ENCODE measurements around the gene EPB41L5.
"Not testable (repeated sequence)": the region's sequence is repeated elsewhere in the genome, so short reads cannot be mapped to it uniquely, and the experiment has no call there.

The EPB41L5 gene

DNA sequence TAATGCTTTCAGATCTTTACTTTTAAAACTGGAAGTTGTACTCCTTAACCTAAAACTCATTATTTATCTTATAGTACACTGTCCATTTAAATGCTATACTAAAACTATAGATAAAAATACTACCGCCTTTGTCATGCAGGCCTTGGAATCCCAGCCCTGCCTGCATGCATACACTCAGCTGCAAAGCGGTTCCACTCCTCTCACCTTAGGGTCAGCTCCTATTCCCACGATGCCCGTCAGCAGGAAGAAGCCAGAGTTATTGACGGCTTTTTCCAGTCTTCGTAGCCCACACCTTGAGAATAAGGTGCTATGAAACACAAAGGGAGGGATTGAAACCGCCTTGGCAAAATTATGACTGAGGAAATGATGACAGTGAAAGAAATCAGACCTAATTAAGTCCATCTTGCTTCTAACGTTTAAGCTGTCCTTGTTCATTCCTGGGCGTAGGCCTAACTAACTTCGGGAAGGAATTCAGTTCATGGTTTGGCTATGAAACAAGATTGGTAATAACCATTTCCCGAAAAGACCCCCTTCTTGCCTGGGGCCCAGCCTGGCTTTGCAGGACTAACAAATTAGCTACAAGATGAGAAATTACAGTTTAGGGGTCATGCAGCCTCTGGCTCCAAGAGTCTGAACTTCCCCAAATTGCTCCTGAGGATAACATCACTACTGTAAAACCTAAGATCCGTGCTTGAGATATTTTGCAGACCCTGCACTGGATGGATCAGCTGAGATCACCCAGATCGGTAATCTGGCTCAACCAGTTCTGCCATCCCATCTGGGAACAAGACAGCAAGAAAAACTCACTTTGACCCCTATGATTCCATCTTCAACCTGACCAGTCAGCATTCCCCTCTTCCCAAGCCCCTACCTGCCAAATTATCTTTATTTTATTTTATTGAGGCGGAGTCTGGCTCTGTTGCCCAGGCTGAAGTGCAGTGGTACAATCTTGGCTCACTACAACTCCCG lies 17.1 kb downstream of the EPB41L5 start:
- no peak for DNase-seq

DNA sequence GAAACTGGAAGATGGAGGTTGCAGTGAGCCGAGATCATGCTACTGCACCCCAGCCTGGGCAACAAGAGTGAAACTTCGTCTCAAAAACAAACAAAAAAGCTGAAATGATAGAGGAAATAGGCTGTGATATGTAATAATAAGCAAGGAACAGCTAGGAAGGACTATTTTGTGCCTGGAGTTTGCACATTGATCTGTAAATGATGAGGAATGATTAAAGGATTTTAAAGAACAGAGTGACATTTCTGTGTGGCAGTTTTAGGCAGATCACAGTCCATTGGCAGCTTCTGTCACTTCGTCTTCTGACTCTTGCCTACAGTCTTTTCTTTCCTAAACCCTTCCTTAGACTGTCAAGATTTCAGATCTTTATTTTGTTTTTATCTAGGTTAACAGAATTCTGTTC lies 19.4 kb downstream of the EPB41L5 start:
- DNase-seq: no peak

DNA sequence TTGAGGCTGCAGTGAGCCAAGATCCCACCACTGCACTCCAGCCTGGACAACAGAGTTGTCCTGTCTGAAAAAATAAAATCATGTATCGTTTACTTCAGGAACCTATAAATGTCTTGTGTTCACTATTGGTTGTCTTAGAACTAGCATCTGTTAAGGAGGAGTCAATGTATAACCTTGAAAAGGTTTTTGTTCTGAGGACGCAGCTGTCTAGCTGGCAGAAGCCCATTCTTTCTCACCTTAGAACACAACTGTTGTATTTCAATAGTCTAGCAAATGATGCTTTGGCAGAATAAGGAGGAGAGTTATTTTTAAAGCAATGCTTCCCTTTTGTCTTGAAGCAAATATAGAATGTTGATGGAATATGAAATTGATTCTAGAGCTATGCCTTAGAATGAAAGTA lies 21.1 kb downstream of the EPB41L5 start:
- DNase-seq: no peak

DNA sequence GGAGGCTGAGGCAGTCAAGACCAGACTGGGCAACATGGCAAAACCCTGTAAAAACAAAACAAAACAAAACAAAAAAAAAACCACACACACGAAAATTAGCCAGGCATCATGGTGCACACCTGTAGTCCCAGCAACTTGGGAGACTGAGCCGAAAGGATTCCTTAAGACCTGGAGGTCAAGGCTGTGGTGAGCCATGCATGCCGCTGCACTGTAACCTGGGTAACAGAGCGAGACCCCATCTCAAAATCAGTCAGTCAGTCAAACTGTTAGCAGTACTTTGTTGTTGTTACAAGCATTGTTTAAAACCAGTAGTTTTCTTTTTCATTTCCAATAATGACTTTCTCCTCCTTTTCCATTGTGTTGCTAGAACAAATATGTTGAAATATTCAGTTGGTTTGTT lies 21.7 kb downstream of the EPB41L5 start:
- DNase-seq: no peak

DNA sequence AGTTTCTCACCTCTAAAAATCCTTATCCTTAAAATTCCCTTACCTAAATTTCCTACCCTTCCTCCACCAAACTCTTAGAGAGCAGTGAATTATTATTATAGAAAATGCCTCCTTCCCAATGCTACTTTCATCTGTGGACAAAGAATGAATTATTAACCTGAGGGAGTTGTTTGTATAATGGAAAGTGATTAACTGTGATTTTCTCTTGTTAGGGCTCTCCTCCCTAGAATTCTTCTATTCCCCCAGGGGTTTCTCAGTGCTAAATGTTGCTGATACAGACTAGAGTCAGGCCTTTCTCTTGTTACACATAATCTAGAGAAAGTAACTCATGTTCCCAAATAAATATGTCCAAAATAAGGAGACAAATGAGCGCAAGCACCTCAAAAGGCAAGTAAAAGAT lies 23.3 kb downstream of the EPB41L5 start:
- no peak for DNase-seq

DNA sequence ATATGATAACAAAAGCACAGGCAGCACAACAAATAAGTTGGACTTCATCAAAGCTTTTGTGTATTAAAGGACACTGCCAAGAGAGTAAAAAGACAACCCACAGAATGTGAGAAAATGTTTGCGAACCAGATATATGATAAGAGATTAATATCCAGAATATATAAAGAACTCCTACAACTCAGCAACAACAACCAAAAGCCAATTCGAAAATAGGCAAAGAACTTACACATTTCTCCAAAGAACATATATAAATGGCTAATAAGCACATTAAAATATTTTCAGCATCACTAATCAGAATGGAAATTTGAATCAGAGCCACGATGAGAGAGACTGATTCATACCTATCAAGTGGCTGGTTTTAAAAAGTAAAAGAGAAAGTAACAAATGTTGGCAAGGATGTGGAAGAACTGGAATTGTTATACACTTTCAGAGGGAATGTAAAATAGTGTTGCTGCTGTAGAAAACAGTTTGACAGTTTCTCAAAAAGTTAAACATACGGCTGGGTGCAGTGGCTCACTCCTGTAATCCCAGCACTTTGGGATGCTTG lies 25.2 kb downstream of the EPB41L5 start:
- DNase-seq: no peak

DNA sequence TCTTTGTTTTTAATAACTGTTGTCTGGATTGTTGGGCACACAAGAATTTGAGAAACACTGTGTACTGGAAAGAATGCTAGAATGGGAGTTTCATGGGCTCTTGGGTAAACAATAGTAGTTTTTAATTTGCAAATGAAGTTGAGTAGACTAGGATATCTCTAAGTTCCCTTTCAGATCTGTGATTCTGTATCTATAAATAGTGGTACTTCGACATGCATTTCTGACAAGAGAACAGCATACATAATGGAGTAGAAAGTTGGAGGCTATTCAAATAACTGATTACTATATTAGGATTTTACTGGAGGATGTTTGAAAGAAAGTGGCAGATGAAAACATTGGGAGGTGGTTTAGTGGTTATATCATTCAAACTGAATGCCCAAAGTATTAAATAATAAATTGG lies 29.5 kb downstream of the EPB41L5 start:
- no peak for DNase-seq

DNA sequence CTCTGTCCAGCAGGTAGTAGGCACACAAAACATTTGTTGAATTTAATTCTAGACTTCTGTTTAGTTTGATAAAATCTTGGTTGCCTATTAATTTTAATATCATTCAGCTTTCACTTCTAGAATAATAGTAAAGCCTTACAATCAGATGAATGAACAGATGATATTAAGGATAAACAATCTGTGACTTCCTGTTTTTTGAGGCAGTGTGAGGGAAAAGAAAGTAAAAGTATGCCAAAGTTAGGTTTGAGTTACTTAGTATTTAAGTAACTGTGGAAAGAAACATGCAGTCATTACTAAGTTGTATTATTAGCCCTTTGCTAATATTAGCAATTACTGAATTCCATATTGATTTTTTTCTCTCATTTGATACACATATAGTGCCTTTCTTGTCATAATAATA lies 31.5 kb downstream of the EPB41L5 start:
- DNase-seq: no peak

DNA sequence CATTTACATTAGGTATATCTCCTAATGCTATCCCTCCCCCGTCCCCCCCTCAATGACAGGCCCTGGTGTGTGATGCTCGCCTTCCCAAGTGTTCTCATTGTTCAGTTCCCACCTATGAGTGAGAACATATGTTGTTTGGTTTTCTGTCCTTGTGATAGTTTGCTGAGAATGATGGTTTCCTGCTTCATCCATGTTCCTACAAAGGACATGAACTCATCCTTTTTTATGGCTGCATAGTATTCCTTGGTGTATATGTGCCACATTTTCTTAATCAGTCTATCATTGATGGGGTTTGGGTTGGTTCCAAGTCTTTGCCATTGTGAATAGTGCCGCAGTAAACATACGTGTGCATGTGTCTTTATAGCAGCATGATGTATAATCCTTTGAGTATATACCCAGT lies 32.9 kb downstream of the EPB41L5 start:
- DNase-seq: not testable (repeated sequence)

DNA sequence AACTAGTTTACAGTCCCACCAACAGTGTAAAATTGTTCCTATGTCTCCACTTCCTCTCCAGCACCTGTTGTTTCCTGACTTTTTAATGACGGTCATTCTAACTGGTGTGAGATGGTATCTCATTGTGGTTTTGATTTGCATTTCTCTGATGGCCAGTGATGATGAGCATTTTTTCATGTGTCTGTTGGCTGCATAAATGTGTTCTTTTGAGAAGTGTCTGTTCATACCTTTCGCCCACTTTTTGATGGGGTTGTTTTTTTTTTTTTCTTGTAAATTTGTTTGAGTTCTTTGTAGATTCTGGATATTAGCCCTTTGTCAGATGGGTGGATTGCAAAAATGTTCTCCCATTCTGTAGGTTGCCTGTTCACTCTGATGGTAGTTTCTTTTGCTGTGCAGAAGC lies 33.4 kb downstream of the EPB41L5 start:
- not testable (repeated sequence) for DNase-seq

DNA sequence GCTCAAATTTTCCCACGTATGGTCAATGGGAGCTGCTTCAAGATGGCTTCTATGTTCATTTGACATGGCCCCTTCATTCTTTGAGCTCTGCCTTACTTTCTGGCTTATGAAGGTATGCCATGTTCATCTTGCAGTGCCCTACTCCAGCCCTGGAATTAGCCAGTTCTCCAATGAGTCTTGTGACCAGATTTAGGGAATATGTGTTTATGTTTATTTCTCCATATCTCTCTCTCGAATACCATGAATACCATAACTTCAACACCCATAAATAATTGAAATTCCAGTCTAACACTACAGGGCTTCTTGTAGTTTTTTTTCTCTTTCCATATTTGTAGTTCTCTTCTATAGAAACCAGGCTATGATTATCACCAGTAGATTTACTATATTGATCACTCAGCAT lies 39.7 kb downstream of the EPB41L5 start:
- no peak for DNase-seq

DNA sequence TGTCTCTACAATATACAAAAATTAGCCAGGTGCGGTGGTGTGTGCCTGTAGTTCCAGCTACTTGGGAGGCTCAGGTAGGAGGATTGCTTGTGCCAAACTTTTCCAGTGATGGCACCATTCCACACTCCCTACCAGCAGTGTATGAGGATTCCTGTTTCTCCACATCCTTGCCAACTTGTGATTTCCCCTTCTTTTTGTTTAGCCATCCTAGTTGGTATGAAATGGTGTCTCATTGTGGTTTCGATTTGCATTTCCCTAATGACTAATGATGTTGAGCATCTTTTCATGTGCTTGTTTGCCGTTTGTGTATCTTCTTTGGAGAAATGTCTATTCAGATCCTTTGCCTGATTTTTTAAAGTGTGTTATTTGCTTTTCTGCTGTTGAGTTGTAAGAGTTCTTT lies 41.0 kb downstream of the EPB41L5 start:
- no peak for DNase-seq

DNA sequence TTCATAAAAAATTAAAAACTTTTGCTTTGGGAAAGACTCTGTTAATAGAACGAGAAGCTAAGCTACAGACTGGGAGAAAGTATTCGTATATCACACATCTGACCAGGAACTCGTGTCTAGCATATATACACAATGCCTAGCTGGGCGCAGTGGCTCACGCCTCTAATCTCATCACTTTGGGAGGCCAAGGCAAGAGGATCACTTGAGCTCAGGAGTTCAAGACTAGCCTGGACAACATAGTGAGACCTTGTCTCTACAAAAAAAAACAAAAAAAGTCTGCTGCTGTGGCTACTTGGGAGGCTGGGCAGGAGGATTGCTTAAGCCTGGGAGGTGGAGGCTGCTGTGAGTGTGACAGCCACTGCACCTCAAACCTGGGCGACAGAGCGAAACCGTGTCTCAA lies 46.6 kb downstream of the EPB41L5 start:
- no peak for DNase-seq

DNA sequence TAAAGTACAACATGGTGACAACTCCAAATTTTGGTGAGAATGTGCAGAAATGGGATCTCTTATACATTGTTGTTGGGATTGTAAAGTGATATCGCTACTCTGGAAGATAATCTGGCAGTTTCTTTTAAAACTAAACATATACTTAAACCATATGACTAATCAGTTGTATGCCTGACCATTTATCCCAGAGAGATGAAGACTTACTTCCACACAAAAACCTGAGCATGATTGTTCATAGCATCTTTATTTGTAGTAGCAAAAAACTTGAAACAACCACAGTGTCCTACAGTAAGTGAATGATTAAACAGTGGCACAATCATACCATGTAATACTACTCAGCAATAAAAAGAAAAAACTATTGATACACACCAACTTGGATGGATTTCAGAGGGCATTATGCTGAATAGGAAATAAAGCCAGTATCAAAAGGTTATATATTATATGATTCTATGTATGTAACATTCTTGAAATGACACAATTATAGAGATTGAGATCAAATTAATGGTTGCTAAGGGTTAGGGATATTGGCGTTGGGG lies 47.3 kb downstream of the EPB41L5 start:
- DNase-seq: no peak

DNA sequence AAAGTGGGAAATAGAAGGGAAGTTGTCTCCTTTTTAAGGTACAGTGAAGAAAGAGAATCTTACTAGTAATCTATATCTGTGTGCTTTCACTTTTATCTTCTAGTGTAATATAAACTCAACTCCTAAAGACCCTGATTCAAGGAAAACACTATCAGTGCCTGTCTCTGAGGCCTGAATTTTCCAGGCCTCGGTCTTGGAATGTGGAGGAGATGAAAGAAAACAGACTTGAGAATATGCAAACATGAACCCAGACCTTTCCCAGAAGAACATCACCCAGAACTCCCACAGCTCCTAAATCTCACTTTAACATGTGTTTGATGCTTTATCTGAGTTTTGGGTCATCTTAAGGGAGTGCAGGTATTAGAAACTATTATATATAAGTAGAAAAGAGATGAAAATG lies 51.8 kb downstream of the EPB41L5 start:
- DNase-seq: no peak

DNA sequence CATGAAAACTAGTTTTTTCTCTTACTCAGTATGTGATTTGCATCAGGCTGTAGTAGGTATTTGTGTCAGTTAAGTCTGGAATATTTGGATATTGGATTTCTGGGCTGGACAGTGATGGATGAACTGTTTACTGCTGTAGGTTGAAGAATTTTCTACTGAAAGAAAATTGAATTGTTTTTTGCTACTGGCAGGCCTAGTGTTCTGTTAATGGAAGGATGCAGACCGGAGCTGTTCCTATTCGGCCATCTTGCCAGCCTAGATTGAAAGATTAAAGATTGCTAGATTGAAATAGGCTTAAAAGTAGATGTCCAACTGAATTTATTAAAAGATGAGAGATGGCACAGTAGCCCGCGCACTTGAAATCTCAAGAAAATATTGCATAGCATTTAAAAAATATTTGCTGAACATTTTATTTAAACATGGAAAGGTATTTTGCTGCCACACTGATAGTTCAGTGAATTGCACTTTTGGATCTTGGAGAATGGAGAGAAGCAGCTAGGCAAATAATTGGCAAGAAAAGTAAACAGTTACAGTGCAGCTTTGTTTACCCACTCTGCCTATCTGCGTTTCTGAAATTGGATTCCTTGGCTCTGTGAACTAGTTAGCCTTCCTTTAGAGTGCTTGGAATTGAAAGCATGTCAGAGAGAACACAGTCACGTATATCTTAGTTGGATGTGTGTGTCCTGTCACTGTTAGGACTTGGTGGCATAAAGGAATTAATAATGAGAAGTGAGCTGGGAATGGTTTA lies 54.1 kb downstream of the EPB41L5 start:
- no peak for DNase-seq

DNA sequence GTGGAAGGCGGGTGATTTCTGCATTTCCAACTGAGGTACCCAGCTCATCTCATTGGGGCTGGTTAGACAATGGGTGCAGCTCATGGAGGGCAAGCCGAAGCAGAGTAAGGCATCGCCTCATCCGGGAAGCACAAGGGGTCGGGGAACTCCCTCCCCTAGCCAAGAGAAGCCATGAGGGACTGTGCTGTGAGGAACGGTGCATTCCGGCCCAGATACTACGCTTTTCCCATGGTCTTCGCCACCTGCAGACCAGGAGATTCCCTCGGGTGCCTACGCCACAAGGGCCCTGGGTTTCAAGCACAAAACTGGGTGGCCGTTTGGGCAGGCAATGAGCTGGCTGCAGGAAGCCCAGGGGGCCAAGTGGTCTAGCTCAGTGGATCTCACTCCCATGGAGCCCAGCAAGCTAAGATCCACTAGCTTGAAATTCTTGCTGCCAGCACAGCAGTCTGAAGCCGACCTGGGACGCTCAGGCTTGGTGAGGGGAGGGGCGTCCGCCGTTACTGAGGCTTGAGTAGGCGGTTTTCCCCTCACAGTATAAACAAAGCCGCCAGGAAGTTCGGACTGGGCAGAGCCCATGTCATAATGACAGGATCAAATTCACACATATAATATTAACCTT lies 55.3 kb downstream of the EPB41L5 start:
- DNase-seq: not testable (repeated sequence)

DNA sequence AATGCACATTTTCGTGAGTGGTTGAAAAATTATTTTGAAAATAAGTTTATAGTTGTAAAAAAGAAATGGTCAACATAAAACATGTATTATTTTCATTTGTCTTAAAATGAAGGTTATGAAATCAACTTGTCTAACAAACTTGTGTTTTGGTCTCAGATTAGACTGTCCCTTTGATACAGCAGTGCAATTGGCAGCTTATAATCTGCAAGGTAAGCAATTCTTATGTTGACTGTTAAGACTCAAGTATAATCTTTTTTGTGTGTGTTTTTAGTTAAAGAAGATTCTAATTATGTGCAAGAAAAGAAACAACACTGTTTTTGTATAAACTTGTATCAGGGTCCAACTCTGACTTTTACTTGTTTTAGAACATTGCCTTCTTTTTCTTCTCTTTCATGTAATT lies 62.7 kb downstream of the EPB41L5 start:
- DNase-seq: no peak

DNA sequence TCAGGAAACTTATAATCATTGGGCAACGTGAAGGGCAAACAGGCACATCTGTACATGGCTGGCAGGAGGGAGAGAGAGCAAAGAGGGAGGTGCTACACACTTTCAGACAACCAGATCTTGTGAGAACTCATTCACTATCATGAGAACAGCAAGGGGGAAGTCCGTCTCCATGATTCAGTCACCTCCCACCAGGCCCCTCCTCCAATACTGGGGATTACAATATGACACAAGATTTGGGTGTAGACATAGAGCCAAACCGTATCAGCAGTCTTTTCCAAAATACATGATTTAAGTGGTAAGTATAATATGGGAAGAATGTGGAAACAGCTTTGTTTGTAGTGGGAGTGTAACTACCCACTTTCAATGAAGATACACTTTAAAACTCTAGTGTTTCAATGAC lies 65.0 kb downstream of the EPB41L5 start:
- DNase-seq: no peak

DNA sequence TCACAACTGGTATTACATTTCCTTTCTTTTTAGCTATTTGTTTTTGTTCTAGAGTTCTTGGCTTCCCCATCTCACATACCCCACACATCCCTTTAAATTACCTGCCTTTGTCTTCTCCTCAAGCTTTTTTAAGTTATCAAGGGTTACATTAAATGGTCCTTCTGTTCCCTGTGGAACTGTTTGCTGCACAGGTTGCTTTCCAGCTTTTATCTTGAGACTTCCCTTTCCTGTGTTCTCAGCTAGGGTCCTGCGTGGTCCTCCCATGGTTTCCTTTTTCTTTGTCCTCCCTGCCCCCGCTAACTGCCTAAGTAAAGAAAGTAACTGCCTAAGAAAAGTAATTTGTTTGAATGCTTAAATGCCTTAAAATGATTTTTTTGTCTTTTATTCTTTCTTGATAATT lies 66.8 kb downstream of the EPB41L5 start:
- no peak for DNase-seq

DNA sequence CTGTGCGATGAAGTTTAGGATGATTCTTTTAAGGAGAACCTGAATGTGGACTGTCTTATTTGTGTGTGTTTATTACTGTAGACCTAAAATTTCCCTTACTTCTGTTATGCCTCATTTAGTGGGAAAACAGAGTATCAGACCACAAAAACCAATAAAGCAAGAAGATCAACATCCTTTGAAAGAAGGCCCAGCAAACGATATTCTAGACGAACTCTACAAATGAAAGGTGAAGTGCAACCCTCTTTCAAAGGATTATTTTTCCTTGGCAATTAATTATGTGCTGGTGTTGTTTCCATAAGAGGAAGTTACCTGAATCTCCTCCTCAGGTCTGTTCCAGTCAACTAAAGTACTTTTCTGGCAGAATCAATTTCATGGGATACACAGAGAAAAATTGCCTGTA lies 78.6 kb downstream of the EPB41L5 start:
- DNase-seq: no peak

DNA sequence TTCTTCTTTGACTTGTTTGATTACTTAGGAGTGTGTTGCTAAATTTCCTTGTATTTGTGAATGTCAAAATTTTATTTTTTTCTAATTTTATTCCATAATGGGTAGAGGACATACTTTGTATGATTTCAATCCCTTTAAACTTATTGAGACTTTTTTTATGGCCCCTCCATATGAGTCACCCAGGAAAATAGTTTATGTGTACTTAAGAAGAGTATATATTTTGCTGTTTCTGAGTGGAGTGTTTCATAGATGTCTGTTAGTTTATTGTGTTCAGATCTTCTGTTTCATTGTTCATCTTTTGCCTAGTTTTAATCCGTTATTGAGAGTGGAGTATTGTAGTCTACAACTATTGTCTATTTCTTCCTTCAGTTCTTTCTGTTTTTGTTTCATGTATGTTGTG lies 81.9 kb downstream of the EPB41L5 start:
- DNase-seq: no peak

DNA sequence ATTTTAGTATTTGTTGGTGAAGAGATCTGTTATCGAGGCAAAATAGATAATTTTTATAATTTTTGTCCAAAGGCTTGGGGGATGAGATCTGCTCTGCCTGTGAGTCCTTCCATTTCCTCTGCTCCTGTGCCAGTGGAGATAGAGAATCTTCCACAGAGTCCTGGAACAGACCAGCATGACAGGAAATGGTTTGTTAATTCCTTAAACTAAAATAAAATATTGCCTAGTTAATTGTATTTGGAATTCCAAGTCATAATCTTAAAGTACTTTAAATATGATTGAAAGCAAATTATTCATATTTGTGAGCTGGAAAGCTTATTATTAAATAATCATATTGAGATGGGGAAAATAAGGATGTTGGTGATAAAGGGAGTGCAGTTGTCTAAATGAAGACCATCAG lies 87.8 kb downstream of the EPB41L5 start:
- no peak for DNase-seq

All from activated CD4-positive, alpha-beta T cell treated with anti-CD3 and anti-CD28 coated beads, Interleukin-2, Interleukin-6, amounts not matched to agents 100 ng/mL and 50 ng/mL, durations not matched to agents 16 hours and 8 hours (primary cell).